HG03039 (cell line): Measurements from ENCODE around the gene TRIM4.
A peak's percentile ranks its signal among the peaks of the same experiment; 100 is the strongest.
"Not testable (repeated sequence)": the region's sequence is repeated elsewhere in the genome, so short reads cannot be mapped to it uniquely, and the experiment has no call there.

Source experiments
- ATAC-seq: cut with Tn5 transposase; IDR thresholded peaks from one replicate; pipeline ENCODE4 v1.9.1; 2021; ENCODE audit warnings: mild to moderate bottlenecking, moderate library complexity; ENCODE audit not compliant: unreplicated experiment

TRIM4 gene, protein sequence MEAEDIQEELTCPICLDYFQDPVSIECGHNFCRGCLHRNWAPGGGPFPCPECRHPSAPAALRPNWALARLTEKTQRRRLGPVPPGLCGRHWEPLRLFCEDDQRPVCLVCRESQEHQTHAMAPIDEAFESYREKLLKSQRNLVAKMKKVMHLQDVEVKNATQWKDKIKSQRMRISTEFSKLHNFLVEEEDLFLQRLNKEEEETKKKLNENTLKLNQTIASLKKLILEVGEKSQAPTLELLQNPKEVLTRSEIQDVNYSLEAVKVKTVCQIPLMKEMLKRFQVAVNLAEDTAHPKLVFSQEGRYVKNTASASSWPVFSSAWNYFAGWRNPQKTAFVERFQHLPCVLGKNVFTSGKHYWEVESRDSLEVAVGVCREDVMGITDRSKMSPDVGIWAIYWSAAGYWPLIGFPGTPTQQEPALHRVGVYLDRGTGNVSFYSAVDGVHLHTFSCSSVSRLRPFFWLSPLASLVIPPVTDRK

GRCh38 chr7:99918959-99919813 lies at the start of gene TRIM4:
Gene TRIM4 (minus strand): TSS chr7:99919530. CDS start chr7:99919401, 129 bp downstream.
- peak; percentile 91 for ATAC-seq

DNA sequence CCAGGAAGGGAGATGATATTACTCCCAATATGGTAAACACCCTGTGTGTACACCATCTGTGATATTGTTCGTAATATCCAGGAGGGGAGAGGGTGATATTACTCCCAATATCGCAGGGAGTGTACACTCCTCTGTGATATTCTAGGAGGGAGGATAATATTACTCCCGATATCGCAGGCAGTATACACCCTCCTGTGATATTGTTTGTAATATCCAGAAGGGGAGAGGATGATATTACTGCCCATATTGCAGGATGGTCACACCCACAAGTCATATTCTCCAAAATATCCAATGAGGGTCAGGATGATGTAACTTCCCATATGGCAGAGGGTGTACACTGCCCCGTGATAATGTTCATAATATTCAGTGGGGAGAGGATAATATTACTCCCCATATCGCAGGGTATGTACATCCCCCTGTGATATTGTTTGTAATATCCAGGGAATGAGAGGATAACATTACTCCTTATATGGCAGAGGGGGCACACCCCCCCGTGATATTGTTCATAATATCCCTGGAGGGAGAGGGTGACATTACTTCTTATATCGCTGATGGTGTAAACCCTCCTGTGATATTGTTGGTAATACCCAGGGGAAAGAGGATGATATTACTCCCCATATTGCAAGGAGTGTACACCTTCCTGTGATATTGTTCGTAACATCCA lies 39.4 kb upstream of the TRIM4 start:
- ATAC-seq, result no peak

GRCh38 chr7:99955247-99955646 lies 35.9 kb upstream of the TRIM4 start:
- no peak for ATAC-seq

GRCh38 chr7:99954643-99955042 lies 35.3 kb upstream of the TRIM4 start:
- not testable (repeated sequence) for ATAC-seq

DNA sequence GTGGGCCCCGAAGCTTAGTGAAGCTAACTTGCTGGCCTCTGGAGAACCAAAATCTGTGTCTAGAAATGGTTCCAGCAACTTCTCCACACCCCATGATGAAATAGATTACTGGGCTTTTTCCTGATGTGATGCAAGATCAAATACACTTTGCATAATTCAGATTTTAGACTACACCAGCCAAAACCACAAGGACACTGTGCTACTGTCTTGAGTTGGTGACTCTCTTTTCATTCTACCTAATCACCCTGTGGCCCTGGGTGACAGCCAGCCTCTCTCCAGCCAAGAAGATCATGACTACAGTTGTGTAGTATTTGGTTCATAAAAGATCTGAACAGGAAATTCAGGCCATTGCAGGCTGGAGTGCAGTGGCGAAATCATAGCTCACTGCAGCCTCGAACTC lies 34.3 kb upstream of the TRIM4 start:
- no peak for ATAC-seq

- ATAC-seq, result not testable (repeated sequence)
Observed at GRCh38 chr7:99952649-99953048, 33.3 kb upstream of the TRIM4 start.

GRCh38 chr7:99950819-99951218 lies 31.5 kb upstream of the TRIM4 start:
- not testable (repeated sequence) for ATAC-seq

- no peak for ATAC-seq
Observed at GRCh38 chr7:99949645-99950228, 30.4 kb upstream of the TRIM4 start.

- ATAC-seq, result no peak
Observed at GRCh38 chr7:99947608-99948007, 28.3 kb upstream of the TRIM4 start.

DNA sequence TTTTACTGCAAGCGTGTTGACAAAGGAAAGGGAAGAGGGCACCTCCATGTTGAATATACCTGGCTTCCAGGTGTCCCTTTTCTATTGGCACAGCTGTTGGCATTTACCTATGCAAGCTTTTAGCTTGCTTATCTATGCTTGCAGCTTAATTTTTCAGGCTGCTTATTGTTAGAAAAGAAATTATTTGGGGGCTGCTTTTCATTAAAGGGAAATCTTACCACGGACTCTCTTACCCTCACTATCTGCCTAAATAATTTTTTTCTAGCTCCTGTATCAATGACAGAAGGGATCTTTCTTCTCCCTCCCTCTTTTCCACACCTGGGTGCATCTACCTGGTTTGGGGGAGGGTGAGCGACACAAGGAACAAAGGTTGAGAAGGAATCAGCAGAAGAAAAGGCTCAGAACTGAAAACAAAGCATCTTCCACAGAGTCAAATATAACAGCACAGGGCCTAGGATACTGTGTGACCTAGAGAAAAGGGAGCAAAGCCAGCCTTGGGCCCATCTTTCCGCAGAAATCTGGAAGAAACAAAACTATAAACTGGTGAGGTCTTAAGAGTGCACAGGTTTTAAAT lies 25.3 kb upstream of the TRIM4 start:
- no peak for ATAC-seq

DNA sequence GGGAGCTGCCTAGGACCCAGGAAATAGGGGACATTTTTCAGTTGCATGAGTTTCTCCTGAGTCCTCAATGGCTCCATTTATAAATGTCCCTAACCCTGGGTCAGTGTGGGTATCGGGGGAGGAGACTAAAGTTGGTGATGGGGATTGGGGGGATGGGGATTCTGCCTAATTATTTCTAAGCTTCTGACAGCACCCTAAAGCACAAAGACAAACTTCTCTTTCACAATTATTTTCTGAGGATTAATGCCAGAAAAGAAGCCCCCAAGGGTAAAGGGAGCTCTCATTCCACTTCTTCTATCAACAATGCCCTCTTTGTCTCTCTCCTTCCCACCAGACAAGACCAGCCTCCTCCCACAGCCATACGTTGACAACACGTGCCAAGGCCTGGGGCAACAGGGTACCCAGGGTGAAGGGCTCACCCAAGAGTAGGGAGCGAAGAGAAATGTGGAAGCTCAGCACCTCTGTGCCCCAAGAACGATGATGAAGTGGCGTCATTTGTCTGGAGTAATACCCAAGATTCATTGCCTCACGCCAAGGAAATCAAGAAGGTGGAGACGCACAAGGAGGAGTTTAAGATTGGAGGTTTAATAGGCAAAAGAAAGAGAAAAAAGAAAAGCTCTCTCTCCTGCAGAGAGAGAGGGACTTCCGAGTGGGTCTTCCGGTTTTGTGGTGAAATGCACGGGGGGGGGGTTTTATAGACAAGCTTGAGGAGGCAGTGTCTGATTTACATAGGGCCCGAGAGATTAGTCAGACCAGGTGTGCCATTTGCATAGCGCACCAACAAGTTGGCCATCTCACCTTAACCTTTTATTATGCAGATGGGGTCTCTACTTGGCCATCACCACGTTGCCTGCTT lies 24.5 kb upstream of the TRIM4 start:
- ATAC-seq, result no peak

GRCh38 chr7:99938296-99938695 lies 19.0 kb upstream of the TRIM4 start:
- no peak for ATAC-seq

- ATAC-seq, result not testable (repeated sequence)
Observed at GRCh38 chr7:99935009-99935408, 15.7 kb upstream of the TRIM4 start.

GRCh38 chr7:99930376-99930775 lies 11.0 kb upstream of the TRIM4 start:
- ATAC-seq, result no peak

DNA sequence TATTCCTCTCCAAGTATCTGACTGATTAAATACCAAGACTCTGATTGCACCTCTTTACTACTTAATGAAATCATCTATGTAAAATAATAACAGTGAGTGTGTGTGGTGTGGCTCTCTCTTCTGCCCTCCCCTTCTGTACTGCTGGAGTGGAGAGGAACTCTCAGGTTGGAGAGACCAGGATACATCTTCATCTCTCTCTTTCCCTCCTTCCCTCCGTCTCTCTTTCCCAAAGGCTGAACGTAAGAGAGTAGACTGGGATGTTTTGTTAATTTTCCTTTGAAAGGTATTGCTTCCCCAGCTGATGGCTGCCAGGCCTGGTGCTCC lies 10.4 kb upstream of the TRIM4 start:
- no peak for ATAC-seq

- no peak for ATAC-seq
Observed at GRCh38 chr7:99928994-99929729, 9.8 kb upstream of the TRIM4 start, which contains the start of gene GJC3. Gene GJC3 (minus strand): TSS chr7:99929620. CDS start chr7:99929620, 0 bp downstream.

DNA sequence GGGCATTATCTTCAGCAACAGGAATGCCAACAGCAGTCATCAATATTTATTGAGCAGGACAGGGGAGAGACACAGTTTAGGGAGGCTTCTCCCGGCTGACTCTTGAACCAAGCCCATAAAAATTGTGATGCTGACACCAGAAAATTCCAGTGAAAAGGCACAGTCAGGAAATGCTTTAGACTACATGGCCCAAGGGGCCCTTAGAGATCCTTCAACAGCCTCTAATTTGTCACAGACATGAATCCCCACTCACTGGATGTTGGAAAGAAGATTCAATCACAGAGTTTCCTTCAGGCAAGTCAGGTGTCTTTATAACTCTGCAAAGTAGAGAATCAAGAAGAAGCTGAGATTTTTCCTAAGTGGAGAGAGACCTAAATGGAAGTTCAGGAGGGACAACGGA lies 8.9 kb upstream of the TRIM4 start:
- no peak for ATAC-seq

DNA sequence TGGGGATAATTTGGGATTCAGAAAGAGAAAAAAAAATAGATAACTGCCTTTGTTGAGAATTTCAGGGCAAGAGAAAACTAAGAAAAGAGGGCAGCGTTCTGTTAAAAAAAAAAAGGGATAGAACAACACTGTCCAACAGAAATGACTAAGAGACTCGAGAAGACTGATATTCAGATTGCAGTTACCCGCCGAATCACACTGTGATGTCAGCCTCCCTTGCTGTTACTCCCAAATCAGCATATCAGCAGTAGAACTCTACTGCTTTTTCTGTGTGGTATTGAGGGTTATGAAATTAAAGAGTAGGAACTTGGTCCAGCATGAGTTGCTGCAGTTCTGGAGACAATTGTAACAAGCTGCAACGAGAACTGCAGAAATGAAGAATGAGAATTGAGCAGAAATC lies 8.2 kb upstream of the TRIM4 start:
- no peak for ATAC-seq

- ATAC-seq, result no peak
Observed at GRCh38 chr7:99926321-99926720, 7.0 kb upstream of the TRIM4 start.
